Psoas muscle (tissue), 8 donors: ENCODE measurements around the gene THBS2. TPM values are rescaled to one million over a fixed set of nuclear protein-coding genes. Genes with fewer than 3 reads are reported as not detected.

Experiments used
- ATAC-seq, 4 donors: fragments of 200-7000 bp; cut with Tn5 transposase; one replicate each; pipeline ENCODE4 v1.9.1; 2020; ENCODE audit warnings: moderate library complexity in 3 of 4, mild to moderate bottlenecking in 2 of 4
- DNase-seq, 2 donors: peaks; one replicate each; pipeline ENCODE4 v3.0.0-alpha.2; 2020
- H3K27ac ChIP-seq: fragments of 200-600 bp; one replicate; pipeline ENCODE4 v1.8.0; 2022
- H3K27me3 ChIP-seq, 3 donors: fragments of 200-600 bp in 1 of 3; one replicate each; pipeline versions ENCODE4 v1.6.1 to v1.8.0; 2013 to 2022; ENCODE audit warnings: low read length in 2 of 3, mild to moderate bottlenecking in 2 of 3, moderate library complexity in 1 of 3; ENCODE audit not compliant: insufficient read depth in 3 of 3
- H3K36me3 ChIP-seq, 2 donors: fragments of 200-600 bp in 1 of 2; one replicate each; pipeline versions ENCODE4 v1.6.1 to v1.8.0; 2013 to 2022; ENCODE audit warnings: low read depth in 1 of 2, mild to moderate bottlenecking in 1 of 2, moderate library complexity in 1 of 2; ENCODE audit not compliant: insufficient read depth in 1 of 2
- H3K4me1 ChIP-seq: fragments of 200-600 bp; one replicate; pipeline ENCODE4 v1.8.0; 2022
- H3K4me3 ChIP-seq: fragments of 200-600 bp; one replicate; pipeline ENCODE4 v1.8.0; 2022; ENCODE audit warnings: mild to moderate bottlenecking
- H3K9me3 ChIP-seq: fragments of 200-600 bp; one replicate; pipeline ENCODE4 v1.8.0; 2022
- CTCF ChIP-seq: fragments of 200-600 bp; IDR thresholded peaks from one replicate; pipeline ENCODE4 v1.8.0; 2022; ENCODE audit warnings: antibody characterized with exemption
- WGBS, 3 donors: extraction: QIAGEN DNeasy Blood & Tissue Kit; methylation state at CpG; one replicate each; pipeline versions ENCODE4 v1.1.6 to v1.1.7; 2013; 5-methylcytosine and 5-hydroxymethylcytosine counted together
- intact Hi-C, 2 donors: fragments of 100-400 bp; cut with DNase I; formaldehyde crosslinking; loops; one replicate each; pipeline versions ENCODE4 v1.11.0 to v1.14.2; 2022
- polyA plus RNA-seq, 3 donors: library from polyadenylated mRNA; stranded (reverse); fragments of 200-250 nt; gene quantifications; one replicate each; pipeline ENCODE4 v1.2.3, GENCODE V29; 2013
- total RNA-seq, 4 donors: library from RNA; stranded (reverse); fragmentation: NEBNext Ultra II Directional in 2 of 4; extraction: Animal tissue kit (Norgen Biotek cat#: 25700) in 2 of 4; gene quantifications; one replicate each; pipeline versions ENCODE4 v1.2.1 to v1.2.4, GENCODE V29; 2021 to 2023
- donor health status: healthy with polysubstance abuse.
- donor health status: DM: no; HTN: no; CAD: no; lungs with moderate emphysema.
- donor health status: Bipolar disorder and iron deficiency.
- donor health status: healthy.
- donor health status: DM: yes; HTN: yes; CAD: no.
- donor health status: DM: no; HTN: no; CAD: no.
- donor health status: DM: no; HTN: no; CAD: no.
- donor health status: DM: yes; HTN: yes; CAD: no.

THBS2 gene
- total and polyA plus RNA-seq, 7 donors, result 0.49 to 9.4 (median 1.6) TPM

- H3K4me3 ChIP-seq, result no peak overlapping the region
- intact Hi-C loops, result no loop called here
Observed at GRCh38 chr6:169233832-169234231, 19.8 kb downstream of the THBS2 start.

GRCh38 chr6:169233181-169233580 lies 20.5 kb downstream of the THBS2 start:
- no peak for DNase-seq
- intact Hi-C loops, result no loop called here
- no peaks in the 10 kb centered on the region for H3K9me3 ChIP-seq
- H3K36me3 ChIP-seq, result no peaks in the 10 kb centered on the region
- no peak for ATAC-seq
- peaks cover 0 to 3% (median 0%) of the 10 kb centered on the region in 3 donors for H3K27me3 ChIP-seq
- no peak overlapping the region for H3K4me3 ChIP-seq
- no peak for TF ChIP-seq CTCF
- no peaks in the 10 kb centered on the region for H3K4me1 ChIP-seq
- no peak overlapping the region for H3K27ac ChIP-seq
- 82 to 100% (median 98%) methylated on average over 13 of the region's 13 CpGs for WGBS, 3 donors

More at GRCh38 chr6:169233832-169234231, 19.8 kb downstream of the THBS2 start:
- Histone ChIP-seq H3K36me3 (no peaks in the 10 kb centered on the region), H3K27ac (no peak overlapping the region), H3K4me1 (no peaks in the 10 kb centered on the region), H3K9me3 (no peaks in the 10 kb centered on the region), H3K27me3 (peaks cover 0 to 3% (median 0%) of the 10 kb centered on the region in 3 donors)
- ATAC-seq, result no peak
- TF ChIP-seq CTCF, result no peak
- 93 to 98% (median 96%) methylated on average over 6 of the region's 6 CpGs for WGBS, 3 donors
- no peak for DNase-seq

- 92 to 94% (median 92%) methylated on average over 18 to 22 of the region's 22 CpGs for WGBS, 3 donors
- ATAC-seq (no peak), DNase-seq (no peak)
- no peak for TF ChIP-seq CTCF
- intact Hi-C loops, result no loop called here
- peaks cover 0 to 3% (median 3%) of the 10 kb centered on the region in 3 donors for H3K27me3 ChIP-seq
- no peaks in the 10 kb centered on the region for H3K4me1 ChIP-seq
- no peaks in the 10 kb centered on the region for H3K9me3 ChIP-seq
- H3K4me3 ChIP-seq, result no peak overlapping the region
- H3K27ac ChIP-seq, result no peak overlapping the region
- H3K36me3 ChIP-seq, result no peaks in the 10 kb centered on the region
Observed at GRCh38 chr6:169232507-169232931, 21.1 kb downstream of the THBS2 start.

GRCh38 chr6:169231790-169232506 lies 21.7 kb downstream of the THBS2 start:
- intact Hi-C loops, result no loop called here
- WGBS, 3 donors, result 95 to 97% (median 97%) methylated on average over 52 to 55 of the region's 55 CpGs
- Histone ChIP-seq H3K4me1 (no peaks in the 10 kb centered on the region), H3K27me3 (peaks cover 0 to 6% (median 3%) of the 10 kb centered on the region in 3 donors), H3K36me3 (no peaks in the 10 kb centered on the region), H3K4me3 (no peak overlapping the region), H3K9me3 (no peaks in the 10 kb centered on the region), H3K27ac (no peak overlapping the region)
- TF ChIP-seq CTCF, result no peak
- no peak for ATAC-seq
- no peak for DNase-seq
